ENCODE data around the gene PDS5A.
"Not testable (repeated sequence)": the region's sequence is repeated elsewhere in the genome, so short reads cannot be mapped to it uniquely, and the experiment has no call there.

PDS5A gene

GRCh38 chr4:39814403-39815185 lies 163.1 kb downstream of the PDS5A start:
- TF ChIP-seq POLR2A (IDR thresholded peaks at IDR 0.05; ENCODE audit: low read length) (no peak), GATA1 (IDR thresholded peaks at IDR 0.05; ENCODE audit: low read depth, low read length) (no peak)
- peak; percentile 52 to 75 for DNase-seq

GRCh38 chr4:39813761-39814160 lies 163.9 kb downstream of the PDS5A start:
- DNase-seq: peak; percentile 44 to 63

- peak; percentile 29 to 59 for DNase-seq
Measured at GRCh38 chr4:39813033-39813432, 164.7 kb downstream of the PDS5A start.

- no peak for TF ChIP-seq POLR2A (IDR thresholded peaks at IDR 0.05; ENCODE audit: low read length)
- no peak for TF ChIP-seq GATA1 (IDR thresholded peaks at IDR 0.05; ENCODE audit: low read depth, low read length)
- peak; percentile 36 to 65 for DNase-seq
Measured at GRCh38 chr4:39812500-39812899, 165.2 kb downstream of the PDS5A start.

GRCh38 chr4:39808231-39808749 lies 169.4 kb downstream of the PDS5A start:
- no peak for TF ChIP-seq POLR2A (IDR thresholded peaks at IDR 0.05; ENCODE audit: low read length)
- no peak for TF ChIP-seq GATA1 (IDR thresholded peaks at IDR 0.05; ENCODE audit: low read depth, low read length)
- peak; percentile 18 to 44 for DNase-seq

- no peak for TF ChIP-seq POLR2A (IDR thresholded peaks at IDR 0.05; ENCODE audit: low read length)
- no peak for TF ChIP-seq GATA1 (IDR thresholded peaks at IDR 0.05; ENCODE audit: low read depth, low read length)
- no peak for DNase-seq
Measured at GRCh38 chr4:39802005-39802404, 175.7 kb downstream of the PDS5A start.

GRCh38 chr4:39792976-39793375 lies 184.7 kb downstream of the PDS5A start:
- DNase-seq: not testable (repeated sequence)

GRCh38 chr4:39792529-39792928 lies 185.2 kb downstream of the PDS5A start:
- TF ChIP-seq GATA1 (IDR thresholded peaks at IDR 0.05; ENCODE audit: low read depth, low read length) (no peak), POLR2A (IDR thresholded peaks at IDR 0.05; ENCODE audit: low read length) (no peak)
- DNase-seq: peak; percentile 76 to 90

GRCh38 chr4:39792128-39792527 lies 185.6 kb downstream of the PDS5A start:
- TF ChIP-seq GATA1 (IDR thresholded peaks at IDR 0.05; ENCODE audit: low read depth, low read length) (no peak), POLR2A (IDR thresholded peaks at IDR 0.05; ENCODE audit: low read length) (no peak)

GRCh38 chr4:39786838-39787237 lies 190.9 kb downstream of the PDS5A start:
- TF ChIP-seq POLR2A (IDR thresholded peaks at IDR 0.05; ENCODE audit: low read length): no peak
- TF ChIP-seq GATA1 (IDR thresholded peaks at IDR 0.05; ENCODE audit: low read depth, low read length): no peak
- no peak for DNase-seq

More at GRCh38 chr4:39792128-39792527, 185.6 kb downstream of the PDS5A start:
- DNase-seq: peak in 1 of 2 experiments; percentile 42

- TF ChIP-seq GATA1 (IDR thresholded peaks at IDR 0.05; ENCODE audit: low read depth, low read length) (no peak), POLR2A (IDR thresholded peaks at IDR 0.05; ENCODE audit: low read length) (no peak)
- DNase-seq: peak; percentile 68 to 89
Measured at GRCh38 chr4:39785083-39785482, 192.6 kb downstream of the PDS5A start.

- peak; percentile 18 to 38 for DNase-seq
Measured at GRCh38 chr4:39781988-39782387, 195.7 kb downstream of the PDS5A start.

Data from erythroblast (primary cell).